GM12878 (cell line): ENCODE results near the gene DDX56. TPM values are rescaled to one million over a fixed set of nuclear protein-coding genes. Genes with fewer than 3 reads are reported as not detected.

ENCODE experiments used
- ATAC-seq: fragments of 200-7000 bp; cut with Tn5 transposase; 3 replicates; pipeline ENCODE4 v1.9.1; 2020; ENCODE audit warnings: mild to moderate bottlenecking, moderate library complexity
- BruUV-seq: library from RNA; stranded (reverse); fragments of 400-500 nt; replicated peaks from 2 replicates; lab custom pipeline; 2021; lab: Mats Ljungman, UMichigan
- CTCF ChIA-PET: fragments of 300-600 bp; sonication (Branson Sonifier 250); formaldehyde crosslinking; extraction: SDS; loops from one replicate; lab custom pipeline; 2021; ENCODE audit warnings: inconsistent platforms; lab: Yijun Ruan, JAX
- POLR2A ChIA-PET: fragments of 350-600 bp; formaldehyde crosslinking; extraction: SDS; loops from one replicate; lab custom pipeline; 2021; ENCODE audit warnings: inconsistent platforms; lab: Charles Lee
- RAD21 ChIA-PET: fragments of 300-600 bp; sonication (Branson Sonifier 250); formaldehyde crosslinking; loops from one replicate; lab custom pipeline; 2023; ENCODE audit warnings: antibody characterized with exemption; ENCODE audit not compliant: unreplicated experiment; lab: Charles Lee
- SMC1A ChIA-PET: fragments of 300-600 bp; sonication (Branson Sonifier 250); formaldehyde crosslinking; loops from one replicate; lab custom pipeline; 2023; ENCODE audit not compliant: unreplicated experiment, uncharacterized antibody; lab: Charles Lee
- DNase-seq: peaks from one replicate; pipeline ENCODE4 v3.0.0-alpha.2; 2011; ENCODE audit warnings: low read depth, low spot score
- FAIRE-seq: peaks from 3 replicates; lab custom pipeline; 2011; peaks lifted over from hg19 to GRCh38; lab: Jason Lieb, UNC
- H2AFZ ChIP-seq: 2 replicates; pipeline ENCODE4 v1.6.0; 2011; ENCODE audit warnings: low read depth, low read length, control low read depth; ENCODE audit not compliant: control insufficient read depth
- H3K27ac ChIP-seq: 2 replicates; pipeline ENCODE4 v1.5.1; 2011; ENCODE audit warnings: control low read depth; ENCODE audit not compliant: control insufficient read depth, insufficient read depth
- H3K27me3 ChIP-seq, 2 experiments: replicated peaks in 1 of 2; 2 replicates each; pipeline versions ENCODE4 v1.6.0 to v1.6.1; 2011; ENCODE audit warnings: low read length in 1 of 2; ENCODE audit not compliant: control insufficient read depth in 2 of 2, insufficient read depth in 2 of 2
- H3K36me3 ChIP-seq, 2 experiments: 2 replicates each; pipeline ENCODE4 v1.5.1; 2011; ENCODE audit warnings: low read length in 1 of 2; ENCODE audit not compliant: control insufficient read depth in 2 of 2, insufficient read depth in 2 of 2
- H3K4me1 ChIP-seq: 2 replicates; pipeline ENCODE4 v1.6.1; 2011; ENCODE audit warnings: mild to moderate bottlenecking, low read length, moderate library complexity, mixed read lengths; ENCODE audit not compliant: control insufficient read depth, insufficient read depth
- H3K4me2 ChIP-seq: 2 replicates; pipeline ENCODE4 v1.6.0; 2011; ENCODE audit warnings: control low read depth; ENCODE audit not compliant: control insufficient read depth, insufficient read depth
- H3K4me3 ChIP-seq: fragments of 200-600 bp; sonication (generic); 2 replicates; pipeline ENCODE4 v1.5.1; 2016
- H3K79me2 ChIP-seq: 2 replicates; pipeline ENCODE4 v1.6.0; 2011; ENCODE audit warnings: low read length; ENCODE audit not compliant: control insufficient read depth, insufficient read depth
- H3K9ac ChIP-seq: 2 replicates; pipeline ENCODE4 v1.8.0; 2011; ENCODE audit warnings: low read length, control low read depth, mixed read lengths; ENCODE audit not compliant: control insufficient read depth, insufficient read depth
- H3K9me3 ChIP-seq: replicated peaks from 3 replicates; pipeline ENCODE4 v1.5.1; 2011; ENCODE audit warnings: mild to moderate bottlenecking, low read length; ENCODE audit not compliant: control insufficient read depth, insufficient read depth
- H4K20me1 ChIP-seq: 2 replicates; pipeline ENCODE4 v1.6.0; 2011; ENCODE audit not compliant: control insufficient read depth, insufficient read depth
- RELA ChIP-seq: fragments of 450-650 bp; IDR thresholded peaks from 2 replicates; pipeline ENCODE4 v1.8.0; 2014; ENCODE audit warnings: borderline replicate concordance; ENCODE audit not compliant: partially characterized antibody
- TCF12 ChIP-seq: IDR thresholded peaks from 2 replicates; pipeline ENCODE4 v1.6.1; 2011; ENCODE audit warnings: low read depth, mild to moderate bottlenecking, low read length
- WGBS: methylation state at CpG from one replicate; pipeline ENCODE4 v1.1.6; 2016; ENCODE audit warnings: low lambda C conversion rate; ENCODE audit not compliant: insufficient replicate concordance, insufficient coverage; ENCODE audit errors: missing lambda C conversion rate; 5-methylcytosine and 5-hydroxymethylcytosine counted together
- in situ Hi-C: fragments of 300-500 bp; cut with MboI; formaldehyde crosslinking; loops from 9 replicates; pipeline ENCODE4 v1.14.3; 2018; ENCODE audit warnings: mixed read lengths
- intact Hi-C: fragments of 100-400 bp; cut with micrococcal nuclease; formaldehyde crosslinking; loops from one replicate; pipeline ENCODE4 v1.14.2; 2022; ENCODE audit not compliant: unreplicated experiment
- polyA plus RNA-seq, 11 experiments: library from polyadenylated mRNA; depleted of rRNA in 4 of 11; unstranded in 6 of 11; stranded (reverse) in 5 of 11; fragments of >200 nt; fragmentation: Nextera tagmentation in 4 of 11; fragmentation: Illumina TruSeq in 1 of 11; extraction: Ambion mirVana in 4 of 11; extraction: Trizol in 1 of 11; gene quantifications; 1 replicate in 1 of 11; 2 replicates in 10 of 11; pipeline versions ENCODE4 v1.2.1 to v1.2.3, GENCODE V29; 2011 to 2016; ENCODE audit warnings: inconsistent platforms in 2 of 11, missing spikeins in 2 of 11, low read depth in 1 of 11
- total RNA-seq, 4 experiments: library from RNA; depleted of rRNA in 3 of 4; stranded (reverse); fragments of >200 nt in 3 of 4; fragmentation: Illumina TruSeq in 1 of 4; extraction: Trizol in 1 of 4; gene quantifications; 2 replicates each; pipeline versions ENCODE4 v1.2.1 to v1.2.3, GENCODE V29; 2013 to 2021
- TF ChIP-seq, protein P1 (sequence below): fragments of 450-650 bp; IDR thresholded peaks from 2 replicates; pipeline ENCODE4 v1.6.1; 2014; ENCODE audit warnings: mild to moderate bottlenecking

DDX56 gene
- total and polyA plus RNA-seq, 10 of the 15 experiments (the other 5 are each of a cell fraction or from before 2014, with no cell fraction given), result 19.8 to 136 (median 81.3) TPM

DNA sequence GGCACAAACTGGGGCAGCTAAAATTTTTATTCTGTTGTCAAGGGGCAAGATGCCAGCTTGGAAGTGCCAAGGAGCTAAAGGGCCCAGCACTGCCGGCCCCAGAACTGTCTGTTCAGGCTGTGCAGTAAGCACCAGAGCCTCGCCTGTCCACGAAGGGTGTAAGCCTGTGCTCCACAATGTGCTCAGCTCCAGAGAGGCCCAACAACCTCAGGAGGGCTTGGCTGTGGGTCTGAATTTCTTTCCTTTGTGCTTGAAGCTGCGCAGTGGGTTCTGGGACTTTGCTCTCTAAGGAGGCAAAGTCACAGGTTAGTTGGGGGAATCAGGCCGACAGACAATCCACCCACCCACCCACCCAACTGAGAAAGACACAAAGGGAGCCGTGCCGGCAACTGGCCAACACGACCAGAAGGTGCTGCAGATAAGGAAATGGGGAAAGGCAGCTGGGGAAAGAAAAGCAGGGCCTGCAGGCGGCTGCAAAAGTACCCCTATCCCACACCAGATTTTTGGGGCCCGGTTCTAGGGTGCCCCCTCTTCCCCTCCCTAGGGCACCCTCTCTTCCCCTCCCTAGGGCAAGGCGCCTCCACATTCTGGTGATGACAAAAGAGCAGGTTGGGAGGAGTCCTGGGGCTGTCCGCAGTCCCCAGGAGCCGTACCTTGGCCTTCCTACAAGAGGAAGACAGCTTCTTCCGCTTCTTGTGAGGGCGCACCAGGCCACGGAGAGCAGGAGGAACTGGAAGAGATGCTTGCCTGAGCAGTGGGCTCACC, 7.7 kb downstream of the DDX56 start:
- no peaks in the 10 kb centered on the region for H3K79me2 ChIP-seq
- no peak for DNase-seq
- no peak overlapping the region for H3K9ac ChIP-seq
- no peaks in the 10 kb centered on the region for H3K27me3 ChIP-seq
- peak; percentile 69 for ATAC-seq
- peaks cover 40 to 54% of the 10 kb centered on the region in 2 experiments for H3K36me3 ChIP-seq
- in situ Hi-C loops, result no loop called here
- H3K27ac ChIP-seq, result no peak overlapping the region
- BruUV-seq, result no TSS peak
- no peak for FAIRE-seq
- CTCF ChIA-PET, result interaction anchor here (0.6 to 3.4 kb wide), 31 partner anchors 9 to 656 kb away, joined by 3 to 33 read pairs (median 4); partner anchors contain the start of genes DDX56, H2AZ2, NUDCD3 and TMED4
- 87% methylated on average over 16 of the region's 16 CpGs for WGBS
- peaks cover 2% of the 10 kb centered on the region; the same call in 1 of the 2 replicates for H4K20me1 ChIP-seq
- H3K9me3 ChIP-seq, result no peaks in the 10 kb centered on the region
- H3K4me2 ChIP-seq, result no peak overlapping the region
- POLR2A ChIA-PET, result interaction anchor here (0.5 to 1.4 kb wide), 5 partner anchors 13 to 457 kb away, joined by 3 read pairs; no protein-coding TSS in a partner anchor
- RAD21 ChIA-PET, result interaction anchor here (0.9 to 2.8 kb wide), 13 partner anchors 8 to 546 kb away, joined by 3 to 30 read pairs (median 4); partner anchors contain the start of gene DDX56
- H2AFZ ChIP-seq, result no peak overlapping the region
- TF ChIP-seq, protein P1, sequence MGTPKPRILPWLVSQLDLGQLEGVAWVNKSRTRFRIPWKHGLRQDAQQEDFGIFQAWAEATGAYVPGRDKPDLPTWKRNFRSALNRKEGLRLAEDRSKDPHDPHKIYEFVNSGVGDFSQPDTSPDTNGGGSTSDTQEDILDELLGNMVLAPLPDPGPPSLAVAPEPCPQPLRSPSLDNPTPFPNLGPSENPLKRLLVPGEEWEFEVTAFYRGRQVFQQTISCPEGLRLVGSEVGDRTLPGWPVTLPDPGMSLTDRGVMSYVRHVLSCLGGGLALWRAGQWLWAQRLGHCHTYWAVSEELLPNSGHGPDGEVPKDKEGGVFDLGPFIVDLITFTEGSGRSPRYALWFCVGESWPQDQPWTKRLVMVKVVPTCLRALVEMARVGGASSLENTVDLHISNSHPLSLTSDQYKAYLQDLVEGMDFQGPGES, result no peak
- no peak for TF ChIP-seq TCF12
- no peak for TF ChIP-seq RELA
- TF ChIP-seq, all 136 proteins: peak for 0
- intact Hi-C loops, result loop anchor here (1.0 kb wide), 2 partner anchors 218 to 325 kb away; no protein-coding TSS in a partner anchor
- no peaks in the 10 kb centered on the region for H3K4me1 ChIP-seq
- SMC1A ChIA-PET, result interaction anchor here (0.9 to 1.9 kb wide), 8 partner anchors 12 to 325 kb away, joined by 3 to 14 read pairs (median 4); no protein-coding TSS in a partner anchor
- H3K4me3 ChIP-seq, result no peak overlapping the region
